Measurements from ENCODE around the gene RLBP1. TPM values are rescaled to one million over a fixed set of nuclear protein-coding genes. Genes with fewer than 3 reads are reported as not detected.
A peak's percentile ranks its signal among the peaks of the same experiment; 100 is the strongest.

RLBP1 gene
- total and polyA plus RNA-seq, 10 of the 15 experiments (the other 5 are each of a cell fraction or from before 2014, with no cell fraction given), result 0.06 TPM; not detected in 9

DNA sequence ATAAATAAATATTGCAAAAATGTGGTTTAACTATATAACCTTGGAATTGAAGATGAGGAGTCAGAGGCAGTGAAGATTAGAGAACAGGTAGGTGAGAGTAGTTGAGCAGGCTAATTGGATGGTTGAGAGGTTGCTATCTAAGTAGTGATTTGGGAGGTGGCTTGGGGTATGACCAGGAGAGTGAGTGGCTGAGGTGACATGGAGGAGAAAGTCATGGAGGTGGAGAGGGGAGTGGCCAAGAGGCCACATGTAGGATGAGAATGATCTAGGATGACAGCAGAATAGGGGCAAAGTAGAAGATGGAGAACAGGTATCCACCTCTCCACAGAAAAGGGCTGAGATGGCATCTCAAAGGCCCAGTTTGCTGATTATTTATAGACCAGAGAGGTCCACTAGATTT, 10.5 kb upstream of the RLBP1 start:
- FAIRE-seq, result no peak

DNA sequence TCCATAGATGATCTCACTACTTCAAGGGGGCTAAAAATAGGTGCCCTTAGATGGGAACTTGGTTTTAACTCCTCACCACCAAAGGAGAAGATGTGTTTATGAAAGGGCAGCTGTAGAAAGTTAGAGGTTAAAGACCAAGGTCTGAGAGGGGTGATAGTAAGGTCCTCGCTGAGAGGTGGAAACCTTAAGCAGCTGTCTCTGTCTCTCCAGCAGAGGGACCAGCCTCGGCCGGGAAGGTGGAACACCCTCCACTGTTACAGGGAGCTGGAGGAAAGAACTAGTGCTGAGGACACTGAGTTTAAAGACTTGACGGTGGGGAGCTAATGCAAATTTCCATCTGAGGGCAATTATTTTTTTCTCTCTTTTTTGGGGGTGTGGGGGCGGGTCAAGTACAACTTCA, 8.9 kb upstream of the RLBP1 start:
- Histone ChIP-seq H3K79me2 (ENCODE audit: control insufficient read depth, insufficient read depth, low read length) (no peaks in the 10 kb centered on the region), H3K4me2 (ENCODE audit: control insufficient read depth, insufficient read depth) (no peak overlapping the region), H2AFZ (ENCODE audit: control insufficient read depth, low read depth, low read length) (no peak overlapping the region), H3K27ac (ENCODE audit: control insufficient read depth, insufficient read depth) (no peak overlapping the region), H3K9ac (ENCODE audit: control insufficient read depth, insufficient read depth, low read length) (no peak overlapping the region), H4K20me1 (ENCODE audit: control insufficient read depth, insufficient read depth) (no peaks in the 10 kb centered on the region), H3K36me3 (ENCODE audit: control insufficient read depth in 2 of 2, insufficient read depth in 2 of 2, low read length in 1 of 2) (no peaks in the 10 kb centered on the region), H3K9me3 (replicated peaks; ENCODE audit: control insufficient read depth, insufficient read depth, low read length) (no peaks in the 10 kb centered on the region), H3K4me3 (no peak overlapping the region), H3K4me1 (ENCODE audit: control insufficient read depth, insufficient read depth, low read length) (no peaks in the 10 kb centered on the region), H3K27me3 (replicated peaks in 1 of 2; ENCODE audit: control insufficient read depth in 2 of 2, insufficient read depth in 2 of 2, low read length in 1 of 2) (no peaks in the 10 kb centered on the region)
- 32% methylated on average over 5 of the region's 5 CpGs for WGBS (ENCODE audit: insufficient coverage, insufficient replicate concordance, low lambda C conversion rate, missing lambda C conversion rate)
- intact Hi-C loops (cut with micrococcal nuclease; ENCODE audit: unreplicated experiment), result no loop called here
- FAIRE-seq, result no peak
- ChIA-PET POLR2A (no interaction called here), RAD21 (ENCODE audit: unreplicated experiment) (no interaction called here), CTCF (interaction anchor here (0.7 to 2.8 kb wide), 3 partner anchors 12 to 23 kb away, joined by 3 to 12 read pairs (median 3); no protein-coding TSS in a partner anchor), SMC1A (ENCODE audit: uncharacterized antibody, unreplicated experiment) (interaction anchor here (1.5 kb wide), 1 partner anchor 11 kb away, joined by 3 read pairs; no protein-coding TSS in a partner anchor)
- peak; percentile 28; the same call in 1 of the 3 replicates for ATAC-seq
- BruUV-seq (replicated peaks), result no TSS peak
- in situ Hi-C loops (cut with MboI), result no loop called here
- no peak for DNase-seq (ENCODE audit: low read depth, low spot score)
- no peak for TF ChIP-seq PML (IDR thresholded peaks at IDR 0.05; ENCODE audit: low read length)
- no peak for TF ChIP-seq ZNF24 (IDR thresholded peaks at IDR 0.05)
- TF ChIP-seq, protein P1, sequence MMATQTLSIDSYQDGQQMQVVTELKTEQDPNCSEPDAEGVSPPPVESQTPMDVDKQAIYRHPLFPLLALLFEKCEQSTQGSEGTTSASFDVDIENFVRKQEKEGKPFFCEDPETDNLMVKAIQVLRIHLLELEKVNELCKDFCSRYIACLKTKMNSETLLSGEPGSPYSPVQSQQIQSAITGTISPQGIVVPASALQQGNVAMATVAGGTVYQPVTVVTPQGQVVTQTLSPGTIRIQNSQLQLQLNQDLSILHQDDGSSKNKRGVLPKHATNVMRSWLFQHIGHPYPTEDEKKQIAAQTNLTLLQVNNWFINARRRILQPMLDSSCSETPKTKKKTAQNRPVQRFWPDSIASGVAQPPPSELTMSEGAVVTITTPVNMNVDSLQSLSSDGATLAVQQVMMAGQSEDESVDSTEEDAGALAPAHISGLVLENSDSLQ (IDR thresholded peaks at IDR 0.05), result no peak
- TF ChIP-seq TCF3 (IDR thresholded peaks at IDR 0.05; ENCODE audit: borderline replicate concordance, insufficient read depth, low read depth, low read length), result no peak
- no peak for TF ChIP-seq PAX8 (IDR thresholded peaks at IDR 0.05)
- TF ChIP-seq, protein P2, sequence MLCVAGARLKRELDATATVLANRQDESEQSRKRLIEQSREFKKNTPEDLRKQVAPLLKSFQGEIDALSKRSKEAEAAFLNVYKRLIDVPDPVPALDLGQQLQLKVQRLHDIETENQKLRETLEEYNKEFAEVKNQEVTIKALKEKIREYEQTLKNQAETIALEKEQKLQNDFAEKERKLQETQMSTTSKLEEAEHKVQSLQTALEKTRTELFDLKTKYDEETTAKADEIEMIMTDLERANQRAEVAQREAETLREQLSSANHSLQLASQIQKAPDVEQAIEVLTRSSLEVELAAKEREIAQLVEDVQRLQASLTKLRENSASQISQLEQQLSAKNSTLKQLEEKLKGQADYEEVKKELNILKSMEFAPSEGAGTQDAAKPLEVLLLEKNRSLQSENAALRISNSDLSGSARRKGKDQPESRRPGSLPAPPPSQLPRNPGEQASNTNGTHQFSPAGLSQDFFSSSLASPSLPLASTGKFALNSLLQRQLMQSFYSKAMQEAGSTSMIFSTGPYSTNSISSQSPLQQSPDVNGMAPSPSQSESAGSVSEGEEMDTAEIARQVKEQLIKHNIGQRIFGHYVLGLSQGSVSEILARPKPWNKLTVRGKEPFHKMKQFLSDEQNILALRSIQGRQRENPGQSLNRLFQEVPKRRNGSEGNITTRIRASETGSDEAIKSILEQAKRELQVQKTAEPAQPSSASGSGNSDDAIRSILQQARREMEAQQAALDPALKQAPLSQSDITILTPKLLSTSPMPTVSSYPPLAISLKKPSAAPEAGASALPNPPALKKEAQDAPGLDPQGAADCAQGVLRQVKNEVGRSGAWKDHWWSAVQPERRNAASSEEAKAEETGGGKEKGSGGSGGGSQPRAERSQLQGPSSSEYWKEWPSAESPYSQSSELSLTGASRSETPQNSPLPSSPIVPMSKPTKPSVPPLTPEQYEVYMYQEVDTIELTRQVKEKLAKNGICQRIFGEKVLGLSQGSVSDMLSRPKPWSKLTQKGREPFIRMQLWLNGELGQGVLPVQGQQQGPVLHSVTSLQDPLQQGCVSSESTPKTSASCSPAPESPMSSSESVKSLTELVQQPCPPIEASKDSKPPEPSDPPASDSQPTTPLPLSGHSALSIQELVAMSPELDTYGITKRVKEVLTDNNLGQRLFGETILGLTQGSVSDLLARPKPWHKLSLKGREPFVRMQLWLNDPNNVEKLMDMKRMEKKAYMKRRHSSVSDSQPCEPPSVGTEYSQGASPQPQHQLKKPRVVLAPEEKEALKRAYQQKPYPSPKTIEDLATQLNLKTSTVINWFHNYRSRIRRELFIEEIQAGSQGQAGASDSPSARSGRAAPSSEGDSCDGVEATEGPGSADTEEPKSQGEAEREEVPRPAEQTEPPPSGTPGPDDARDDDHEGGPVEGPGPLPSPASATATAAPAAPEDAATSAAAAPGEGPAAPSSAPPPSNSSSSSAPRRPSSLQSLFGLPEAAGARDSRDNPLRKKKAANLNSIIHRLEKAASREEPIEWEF (IDR thresholded peaks at IDR 0.05; ENCODE audit: insufficient replicate concordance, low read depth, low read length), result no peak
- TF ChIP-seq ESRRA (IDR thresholded peaks at IDR 0.05; ENCODE audit: low read length), result no peak
- TF ChIP-seq GABPA (IDR thresholded peaks at IDR 0.05; ENCODE audit: low read depth), result no peak

More for the DNA sequence above, 10.5 kb upstream of the RLBP1 start:
- Histone ChIP-seq H3K4me3 (no peak overlapping the region), H2AFZ (ENCODE audit: control insufficient read depth, low read depth, low read length) (no peak overlapping the region), H3K27ac (ENCODE audit: control insufficient read depth, insufficient read depth) (no peak overlapping the region), H3K36me3 (ENCODE audit: control insufficient read depth in 2 of 2, insufficient read depth in 2 of 2, low read length in 1 of 2) (no peaks in the 10 kb centered on the region), H3K27me3 (replicated peaks in 1 of 2; ENCODE audit: control insufficient read depth in 2 of 2, insufficient read depth in 2 of 2, low read length in 1 of 2) (no peaks in the 10 kb centered on the region), H3K79me2 (ENCODE audit: control insufficient read depth, insufficient read depth, low read length) (no peaks in the 10 kb centered on the region), H3K4me2 (ENCODE audit: control insufficient read depth, insufficient read depth) (no peak overlapping the region), H3K4me1 (ENCODE audit: control insufficient read depth, insufficient read depth, low read length) (no peaks in the 10 kb centered on the region), H3K9me3 (replicated peaks; ENCODE audit: control insufficient read depth, insufficient read depth, low read length) (no peaks in the 10 kb centered on the region), H3K9ac (ENCODE audit: control insufficient read depth, insufficient read depth, low read length) (no peak overlapping the region), H4K20me1 (ENCODE audit: control insufficient read depth, insufficient read depth) (no peaks in the 10 kb centered on the region)
- CTCF ChIA-PET, result interaction anchor here (1.1 kb wide), 1 partner anchor 12 kb away, joined by 3 read pairs; the partner anchor contains the start of gene FANCI
- POLR2A ChIA-PET, result no interaction called here
- in situ Hi-C loops (cut with MboI) (no loop called here), intact Hi-C loops (cut with micrococcal nuclease; ENCODE audit: unreplicated experiment) (no loop called here)
- SMC1A ChIA-PET (ENCODE audit: uncharacterized antibody, unreplicated experiment), result no interaction called here
- ATAC-seq, result no peak
- no peak for TF ChIP-seq SMAD5 (IDR thresholded peaks at IDR 0.05; ENCODE audit: low read depth)
- DNase-seq (ENCODE audit: low read depth, low spot score), result no peak
- RAD21 ChIA-PET (ENCODE audit: unreplicated experiment), result no interaction called here
- no TSS peak for BruUV-seq (replicated peaks)
